NCI-H1436 treated with DMSO at 0.1 percent for 48 hours (cell line): ENCODE data around the gene BPTF.
"Not testable (repeated sequence)": the region's sequence is repeated elsewhere in the genome, so short reads cannot be mapped to it uniquely, and the experiment has no call there.

Source experiments
- DNase-seq: peaks from one replicate; lab custom pipeline; 2025; lab: John Stamatoyannopoulos, UW

The BPTF gene

DNA sequence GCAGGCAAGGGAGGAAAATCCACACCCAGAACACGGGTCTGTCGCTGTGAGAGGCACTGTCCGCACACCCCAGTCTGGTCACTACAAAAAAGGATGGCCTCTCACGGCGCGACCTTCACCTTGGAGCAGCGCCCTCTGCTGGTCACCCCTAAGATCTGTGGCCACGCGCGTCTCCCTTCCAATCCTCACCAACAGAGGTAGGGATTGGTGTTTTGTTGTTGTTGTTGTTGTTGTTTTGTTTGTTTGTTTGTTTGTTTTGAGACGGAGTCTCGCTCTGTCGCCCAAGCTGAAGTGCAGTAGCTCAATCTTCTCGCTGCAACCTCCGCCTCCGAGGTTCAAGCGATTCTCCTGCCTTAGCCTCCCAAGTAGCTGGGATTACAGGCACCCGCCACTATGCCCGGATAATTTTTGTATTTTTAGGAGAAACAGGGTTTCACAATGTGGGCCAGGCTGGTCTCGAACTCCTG is 185.9 kb downstream of the BPTF start:
- DNase-seq, result no peak

- no peak for DNase-seq
Observed at GRCh38 chr17:68013385-68013784, 188.1 kb downstream of the BPTF start.

DNA sequence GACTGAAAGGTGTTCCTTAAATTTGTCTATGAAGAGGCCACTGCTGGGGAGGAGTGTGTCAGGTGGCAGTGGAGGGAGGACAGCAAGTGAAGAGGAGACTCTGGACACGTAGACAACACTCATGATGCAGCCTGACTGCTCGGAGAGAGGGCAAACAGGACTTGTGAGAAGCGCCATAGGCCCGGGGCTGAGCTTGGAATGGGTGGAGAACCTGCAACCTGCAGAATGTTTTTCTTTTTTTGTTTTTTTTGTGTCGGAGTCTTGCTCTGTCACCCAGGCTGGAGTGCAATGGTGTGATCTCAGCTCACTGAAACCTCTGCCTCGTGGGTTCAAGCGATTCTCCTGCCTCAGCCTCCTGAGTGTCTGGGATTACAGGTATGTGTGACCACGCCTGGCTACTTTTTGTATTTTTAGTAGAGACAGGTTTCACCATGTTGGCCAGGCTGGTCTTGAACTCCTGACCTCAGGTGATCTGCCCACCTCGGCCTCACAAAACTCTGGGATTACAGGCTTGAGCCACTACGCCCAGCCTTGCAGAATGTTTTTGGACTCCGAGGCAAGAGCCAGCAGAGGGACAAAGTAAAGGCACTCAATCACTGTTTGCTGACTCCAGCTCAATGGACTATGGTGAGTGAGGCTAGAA is 189.9 kb downstream of the BPTF start:
- no peak for DNase-seq

GRCh38 chr17:68016838-68017237 is 191.5 kb downstream of the BPTF start:
- no peak for DNase-seq

DNA sequence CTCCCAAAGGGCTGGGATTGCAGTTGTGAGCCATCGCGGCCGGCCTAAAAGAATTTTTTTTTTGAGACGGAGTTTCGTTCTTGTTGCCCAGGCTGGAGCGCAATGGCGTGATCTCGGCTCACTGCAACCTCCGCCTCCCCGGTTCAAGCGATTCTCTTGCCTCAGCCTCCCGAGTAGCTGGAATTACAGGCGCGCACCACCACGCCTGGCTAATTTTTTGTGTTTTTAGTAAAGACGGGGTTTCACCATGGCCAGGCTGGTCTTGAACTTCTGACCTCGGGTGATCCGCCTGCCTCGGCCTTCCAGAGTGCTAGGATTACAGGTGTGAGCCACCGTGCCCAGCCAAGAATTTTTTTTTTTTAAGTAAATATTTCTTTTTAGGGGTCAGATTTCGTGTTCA is 193.2 kb downstream of the BPTF start:
- not testable (repeated sequence) for DNase-seq

- DNase-seq, result no peak
Observed at GRCh38 chr17:68019336-68019674, 194.0 kb downstream of the BPTF start.

DNA sequence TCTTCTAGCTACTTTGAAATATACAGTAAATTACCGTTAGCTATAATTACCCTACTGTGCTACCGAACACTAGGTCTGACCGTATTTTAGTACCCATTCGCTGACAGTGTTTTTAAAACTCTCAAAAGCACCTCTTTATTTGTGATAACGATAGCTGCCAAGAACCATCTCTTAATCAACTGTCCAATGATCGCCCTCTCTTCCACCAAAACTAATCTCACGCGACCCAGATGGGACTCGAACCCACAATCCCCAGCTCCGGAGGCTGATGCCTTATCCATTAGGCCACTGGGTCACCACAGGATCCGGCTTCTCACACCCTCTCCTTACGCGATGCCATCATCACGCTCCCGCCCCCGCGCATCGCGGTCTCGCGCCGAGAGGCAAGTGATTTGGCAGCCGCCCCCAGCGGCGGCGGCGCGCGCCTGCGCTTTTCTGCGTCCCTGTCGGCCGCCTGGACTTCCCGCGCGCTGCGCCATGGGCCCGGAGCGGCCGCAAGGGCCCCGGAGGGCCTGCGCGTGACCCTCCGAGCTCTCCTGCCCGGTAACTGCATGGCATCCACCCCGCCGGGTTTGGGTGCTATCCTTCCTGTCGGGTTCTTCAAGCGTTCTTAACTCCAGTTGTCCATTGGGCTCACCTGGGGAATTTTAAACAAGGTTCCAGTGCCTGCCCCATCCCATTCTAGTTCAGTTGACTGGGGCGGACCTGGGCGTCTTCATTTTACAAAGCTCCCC is 194.5 kb downstream of the BPTF start:
- DNase-seq, result peak; percentile 79

- DNase-seq, result no peak
Observed at GRCh38 chr17:68020409-68020756, 195.1 kb downstream of the BPTF start.

GRCh38 chr17:68020791-68021190 is 195.5 kb downstream of the BPTF start:
- DNase-seq, result not testable (repeated sequence)

GRCh38 chr17:68021963-68022362 is 196.7 kb downstream of the BPTF start:
- no peak for DNase-seq

DNA sequence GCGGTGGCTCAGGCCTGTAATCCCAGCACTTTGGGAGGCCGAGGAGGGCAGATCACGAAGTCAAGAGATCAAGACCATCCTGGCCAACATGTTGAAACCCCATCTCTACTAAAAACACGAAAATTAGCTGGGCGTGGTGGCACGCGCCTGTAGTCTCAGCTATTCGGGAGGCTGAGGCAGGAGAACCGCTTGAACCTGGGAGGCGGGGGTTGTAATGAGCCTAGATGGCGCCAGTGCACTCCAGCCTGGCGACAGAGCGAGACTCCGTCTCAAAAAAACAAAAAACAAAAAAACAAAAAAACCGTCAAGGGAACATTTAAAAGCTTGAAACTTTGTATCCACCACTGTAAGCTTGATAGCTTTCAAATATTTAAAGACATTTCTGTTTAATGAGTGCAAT is 197.2 kb downstream of the BPTF start:
- DNase-seq, result not testable (repeated sequence)

DNA sequence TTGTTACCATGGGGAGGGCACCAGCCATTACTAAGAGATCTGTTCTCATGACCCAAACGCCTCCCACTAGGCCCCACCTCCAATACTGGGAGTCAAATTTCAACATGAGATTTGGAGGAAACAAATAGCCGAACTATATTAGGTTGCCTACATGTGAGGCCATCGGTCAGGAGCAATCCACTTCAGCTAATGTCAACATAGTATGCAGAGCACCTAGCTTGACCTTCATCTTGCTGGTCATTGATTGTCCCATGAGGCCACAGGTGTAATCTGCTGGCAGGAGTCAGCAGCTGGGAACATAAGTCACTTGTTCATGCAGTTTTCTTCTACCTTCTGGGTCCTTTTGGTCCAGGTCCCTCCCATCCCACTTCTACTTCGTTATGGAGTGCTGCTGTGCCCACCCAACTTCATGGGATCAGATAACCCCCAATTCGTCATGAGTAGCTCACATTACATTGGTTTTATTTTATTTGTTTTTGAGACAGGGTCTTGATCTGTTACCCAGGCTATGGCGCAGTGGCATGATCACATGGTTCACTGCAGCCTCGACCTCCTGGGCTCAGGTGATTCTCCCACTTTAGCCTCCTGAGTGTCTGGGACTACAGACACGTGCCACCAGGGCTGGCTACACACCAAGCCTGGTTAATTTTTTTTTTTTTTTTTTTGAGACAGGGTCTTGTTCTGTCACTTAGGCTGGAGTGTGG is 204.4 kb downstream of the BPTF start:
- no peak for DNase-seq
